Breast epithelium (tissue), 3 donors: ENCODE data around the gene SKIC2.
"Not testable (repeated sequence)": the region's sequence is repeated elsewhere in the genome, so short reads cannot be mapped to it uniquely, and the experiment has no call there.

ENCODE experiments used
- CTCF ChIP-seq, 3 donors: fragments of 450-650 bp; IDR thresholded peaks; one replicate each; pipeline ENCODE4 v1.5.1; 2016 to 2017; ENCODE audit warnings: antibody characterized with exemption in 3 of 3, mild to moderate bottlenecking in 3 of 3, moderate library complexity in 3 of 3
- POLR2AphosphoS5 ChIP-seq, 3 donors: sonication (generic); formaldehyde crosslinking; IDR thresholded peaks; one replicate each; pipeline ENCODE4 v1.6.1; 2017; ENCODE audit warnings: antibody characterized with exemption in 3 of 3

- not testable (repeated sequence) for TF ChIP-seq CTCF, POLR2AphosphoS5 (IDR thresholded peaks at IDR 0.05)
Measured at GRCh38 chr6:31996385-31996784, 37.4 kb downstream of the SKIC2 start.
